Glomerular visceral epithelial cell (primary cell): ENCODE data around the gene ERFL.

Source experiments
- DNase-seq: peaks from one replicate; pipeline ENCODE4 v3.0.0-alpha.2; 2016; ENCODE audit errors: extremely low spot score

Gene ERFL

GRCh38 chr19:41928221-41928683 lies at the start of gene ERFL:
TSS of gene ERFL (minus strand) at chr19:41928449. CDS start at chr19:41912919, 15,530 bp downstream.
- DNase-seq: peak; percentile 50

GRCh38 chr19:41977916-41978315 lies 49.7 kb upstream of the ERFL start:
- no peak for DNase-seq

- DNase-seq: no peak
Measured at GRCh38 chr19:41974652-41975051, 46.4 kb upstream of the ERFL start.

DNA sequence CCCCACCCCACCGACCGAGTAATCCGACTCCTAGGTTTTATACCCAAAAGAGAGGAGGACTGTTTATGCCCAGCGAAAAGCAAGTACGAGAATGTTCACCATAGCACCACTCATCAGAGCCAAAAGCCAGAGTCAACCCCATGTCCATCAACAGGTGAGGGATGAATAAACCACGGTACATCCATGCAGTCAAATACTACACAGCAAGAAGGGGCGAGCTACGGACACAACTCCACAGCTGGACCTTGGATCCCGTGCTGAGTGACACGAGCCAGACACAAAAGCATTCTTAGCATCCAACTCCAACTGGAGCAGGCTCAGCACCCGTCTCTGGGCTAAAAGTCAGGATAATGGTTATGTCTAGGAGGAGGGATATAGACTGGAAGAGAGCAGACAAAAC lies 43.1 kb upstream of the ERFL start:
- DNase-seq: no peak

GRCh38 chr19:41969772-41970458 lies 41.7 kb upstream of the ERFL start:
- no peak for DNase-seq

DNA sequence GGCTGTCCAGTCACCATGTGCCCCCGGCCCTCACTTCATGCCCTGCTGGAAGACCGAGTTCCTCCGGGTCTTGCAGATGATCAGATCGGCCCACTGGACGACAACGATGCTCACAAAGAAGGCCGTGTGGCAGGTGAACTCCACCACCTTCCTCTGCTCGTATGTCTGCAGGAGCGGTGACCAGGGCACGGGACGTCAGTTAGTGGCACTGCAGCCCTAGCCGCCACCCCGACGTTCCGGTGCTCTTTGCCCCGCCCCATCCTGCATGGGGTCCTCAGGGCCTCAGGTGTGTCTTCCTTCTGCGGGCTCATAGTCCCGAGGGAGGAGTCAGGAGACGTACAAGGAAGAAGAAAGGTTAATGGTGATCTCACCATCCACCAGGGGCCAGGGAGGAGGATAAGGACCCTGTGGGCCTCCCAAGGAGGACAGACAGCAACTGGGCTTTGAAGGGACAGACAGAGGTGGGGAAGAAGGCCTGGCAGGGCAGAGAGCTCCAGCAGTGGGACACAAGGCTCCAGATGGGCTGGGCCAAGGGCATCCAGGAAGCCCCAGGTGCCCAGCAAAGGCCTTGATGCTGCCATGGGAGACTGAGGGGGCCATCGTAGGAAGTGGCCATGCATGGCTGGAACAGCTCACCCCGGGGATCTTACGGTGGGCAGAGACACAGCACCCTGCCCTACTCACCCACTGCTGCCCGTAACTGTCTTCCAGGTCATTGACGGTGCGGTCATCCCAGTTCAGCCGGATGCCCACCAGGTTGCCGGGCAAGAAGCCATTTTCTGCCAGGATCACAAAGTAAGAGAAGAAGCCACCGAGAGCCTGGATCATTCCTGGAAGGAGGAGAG lies 40.7 kb upstream of the ERFL start:
- DNase-seq: no peak

GRCh38 chr19:41967054-41967783 lies 39.0 kb upstream of the ERFL start:
- no peak for DNase-seq

DNA sequence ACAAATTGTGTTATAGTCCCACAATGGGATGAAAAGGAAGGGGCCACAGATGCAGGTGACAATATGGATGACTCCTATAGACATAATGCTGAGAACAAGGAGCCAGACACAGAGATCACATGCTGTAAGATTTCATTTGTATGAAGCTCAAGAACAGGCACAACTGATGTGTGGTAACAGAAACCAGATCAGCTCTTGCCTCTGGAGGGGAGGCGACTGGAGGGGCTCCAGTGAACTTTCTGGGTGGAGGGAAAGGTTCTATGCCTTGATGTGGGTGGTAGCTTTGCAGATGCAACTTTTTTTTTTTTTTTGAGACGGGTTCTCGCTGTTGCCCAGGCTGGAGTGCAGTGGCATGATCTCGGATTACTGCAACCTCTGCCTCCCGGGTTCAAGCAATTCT lies 36.9 kb upstream of the ERFL start:
- DNase-seq: no peak

DNA sequence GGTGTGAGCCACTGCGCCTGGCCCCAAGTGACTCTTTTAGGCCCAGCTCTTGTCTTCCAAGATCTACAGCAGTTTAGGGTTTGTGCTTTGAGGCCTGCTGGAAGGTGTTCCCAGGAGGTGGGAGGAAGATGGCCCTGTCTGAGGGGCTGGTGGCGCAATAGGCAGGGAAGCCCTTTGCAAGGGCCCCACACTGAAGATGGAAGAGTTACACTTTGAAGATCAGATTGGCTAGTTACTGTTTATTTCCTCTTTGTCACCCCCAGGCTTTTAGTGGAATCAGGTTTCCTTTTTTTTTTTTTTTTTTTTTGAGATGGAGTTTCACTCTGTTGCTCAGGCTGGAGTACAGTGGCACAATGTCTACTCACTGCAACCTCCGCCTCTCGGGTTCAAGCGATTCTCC lies 32.7 kb upstream of the ERFL start:
- DNase-seq: no peak

DNA sequence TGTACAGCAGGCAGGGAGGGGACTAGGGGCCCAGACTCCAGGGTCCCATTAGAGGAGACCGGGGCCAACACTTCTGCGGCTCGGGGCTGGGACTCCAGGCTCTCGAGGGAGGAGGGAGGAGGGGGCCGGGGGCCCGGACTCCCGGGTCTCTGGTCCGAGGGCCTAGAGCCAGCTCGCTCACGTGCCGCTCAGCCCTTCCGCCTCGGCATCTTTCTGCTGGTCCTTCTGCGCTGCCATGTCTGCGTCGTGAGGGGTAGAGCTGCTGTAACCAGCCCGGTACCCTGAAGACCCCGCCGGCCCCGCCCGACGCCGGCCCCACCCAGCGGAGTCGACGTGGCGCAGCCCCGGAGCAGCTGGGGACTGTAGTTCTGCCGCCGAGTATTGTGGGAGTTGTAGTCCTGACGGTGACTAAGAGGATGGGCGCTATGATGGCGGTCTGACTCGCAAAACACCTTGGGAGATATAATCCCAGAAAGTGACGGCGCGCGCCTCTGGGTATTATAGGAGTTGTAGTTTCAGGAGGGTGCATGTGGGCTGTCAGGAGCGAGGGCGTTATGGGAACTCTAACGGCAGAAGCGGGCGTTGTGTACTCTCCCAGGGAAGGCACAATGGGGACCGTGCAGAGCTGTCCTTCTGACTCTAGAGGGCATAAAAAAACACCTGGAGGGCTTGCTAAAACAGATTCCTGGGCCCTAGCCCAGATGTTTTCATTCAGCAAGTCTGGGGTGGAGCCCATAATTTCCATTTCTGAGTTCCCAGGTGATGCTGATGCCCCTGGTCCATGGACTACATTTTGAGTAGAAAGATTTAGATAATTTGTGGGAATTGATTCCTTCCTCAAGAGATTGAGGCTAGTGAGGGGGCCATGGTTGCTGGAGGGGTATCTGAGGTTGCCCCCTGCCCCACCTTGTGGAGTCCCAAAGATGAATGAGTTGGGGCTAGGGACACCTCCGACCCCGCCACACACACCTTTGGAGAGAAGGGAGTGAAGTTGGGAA lies 31.1 kb upstream of the ERFL start, which contains the start of gene RABAC1:
Gene RABAC1, minus strand, starts transcription at position 266 of the 998 bp plus-strand sequence. Its CDS starts 29 bp downstream, at position 237.
- peak; percentile 90 for DNase-seq

DNA sequence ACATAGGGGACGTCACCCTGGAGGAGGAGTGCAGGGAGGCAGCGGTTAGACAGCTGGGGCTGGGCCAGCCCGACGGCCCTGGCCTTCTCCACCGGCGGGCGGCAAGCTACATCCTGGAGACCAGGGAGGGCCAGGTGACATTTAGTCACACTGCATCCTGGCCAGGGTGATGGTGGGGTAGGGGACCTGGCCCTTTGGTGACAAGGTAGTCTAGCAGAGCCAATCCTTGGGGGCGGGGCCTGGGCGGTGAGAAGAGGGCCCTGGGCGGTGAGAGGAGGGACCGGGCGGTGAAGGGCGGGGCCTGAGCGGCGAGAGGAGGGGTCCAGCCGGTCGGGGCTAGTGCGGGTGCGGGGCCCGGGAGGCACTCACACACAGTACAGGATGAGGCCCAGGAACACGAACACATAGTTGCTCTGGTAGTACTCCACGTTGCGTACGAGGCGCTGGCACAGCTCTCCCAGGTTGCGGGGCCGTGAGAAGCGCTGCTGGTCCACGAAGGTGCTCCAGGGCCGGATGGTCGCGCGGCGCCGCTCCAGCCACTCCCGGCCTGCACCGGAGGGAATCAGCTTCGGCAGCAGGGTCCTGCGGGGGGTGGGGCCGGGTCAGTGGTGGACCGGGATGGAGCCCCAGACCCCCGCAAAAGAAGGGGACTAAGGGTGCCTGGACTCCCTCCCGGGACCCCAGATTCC lies 30.3 kb upstream of the ERFL start:
- peak; percentile 69 for DNase-seq

DNA sequence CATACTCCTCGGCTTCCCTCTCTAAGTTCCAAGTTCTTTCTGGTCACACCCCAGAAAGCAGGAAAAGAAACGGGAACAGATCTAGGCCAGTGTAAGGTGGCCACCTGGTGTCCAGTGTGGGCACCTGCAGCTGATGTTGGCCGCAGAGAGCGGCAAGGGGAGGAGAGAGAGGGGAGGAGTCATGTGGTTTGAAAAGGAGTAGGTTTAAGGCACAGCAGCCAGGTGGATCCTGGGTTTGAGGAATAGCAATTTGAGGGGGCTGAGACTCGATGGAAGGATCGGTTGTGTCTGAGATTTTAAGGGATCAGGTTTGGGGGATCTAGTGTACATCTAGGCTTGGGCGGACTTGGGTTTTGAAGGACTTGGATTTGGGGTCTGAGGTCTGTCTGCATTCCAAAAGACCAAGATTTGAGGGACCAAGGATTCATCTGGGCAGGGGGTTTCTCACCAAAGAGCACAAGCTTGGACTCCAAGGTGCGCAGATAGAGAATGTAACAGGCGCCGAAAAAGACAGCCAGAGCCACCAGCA lies 29.7 kb upstream of the ERFL start:
- peak; percentile 90 for DNase-seq

DNA sequence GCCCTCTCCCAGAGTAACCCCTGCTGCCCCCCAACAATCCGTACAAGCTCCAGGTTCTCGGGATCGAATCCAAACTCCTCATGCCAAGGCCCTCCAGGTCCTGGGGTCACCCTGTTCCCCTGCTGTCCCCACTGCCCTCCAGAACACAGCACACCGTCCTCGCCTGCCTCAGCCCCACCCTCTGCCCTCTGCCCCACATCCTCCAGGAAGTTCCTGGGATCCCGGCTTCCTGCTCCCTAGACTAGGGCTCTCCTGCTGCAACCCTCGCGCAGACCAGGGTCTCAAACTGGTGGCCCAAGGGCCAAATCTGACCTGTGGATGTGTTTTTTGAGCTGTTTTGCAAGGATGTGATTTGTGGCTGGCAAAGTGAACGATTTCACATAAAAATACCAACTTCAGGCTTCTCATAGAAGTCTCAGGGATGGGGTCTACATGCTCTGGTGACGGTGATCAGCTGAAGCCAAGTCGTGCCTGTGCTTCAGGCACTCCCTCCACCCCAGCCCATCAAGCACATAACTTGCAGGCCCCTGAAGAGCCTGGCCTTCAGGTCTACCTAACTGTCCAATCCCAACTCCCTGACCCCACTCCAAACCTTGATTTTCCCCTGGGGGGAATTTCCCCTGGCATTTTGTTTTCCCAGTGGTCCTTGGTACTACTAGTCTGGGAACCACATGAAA lies 29.1 kb upstream of the ERFL start:
- DNase-seq: no peak

- no peak for DNase-seq
Measured at GRCh38 chr19:41956621-41957020, 28.4 kb upstream of the ERFL start.

GRCh38 chr19:41955521-41955920 lies 27.3 kb upstream of the ERFL start:
- DNase-seq: no peak

DNA sequence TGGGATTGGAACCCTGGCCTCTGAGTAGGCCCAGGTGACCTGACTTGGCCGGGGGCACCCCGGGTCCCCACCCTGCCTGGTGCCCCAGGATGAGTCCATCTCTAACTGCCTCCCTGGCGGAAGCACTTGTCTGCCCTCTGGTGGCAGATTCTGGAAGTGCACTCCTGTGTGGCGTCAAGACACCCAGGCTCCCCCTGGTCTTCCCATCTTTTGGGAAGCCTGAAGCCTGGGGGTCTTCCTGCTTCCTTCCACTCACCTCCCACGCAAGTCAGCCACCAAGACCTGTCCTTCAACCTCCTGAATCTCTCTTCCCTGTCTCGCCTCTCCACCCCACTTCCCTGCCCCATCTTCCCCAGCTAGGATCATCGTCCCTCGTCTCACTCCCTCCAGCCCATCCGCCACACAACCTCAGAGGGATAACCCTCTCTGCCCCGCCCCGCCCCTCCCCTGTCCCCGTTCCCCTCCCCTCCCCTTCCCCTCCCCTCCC lies 23.5 kb upstream of the ERFL start:
- DNase-seq: peak; percentile 76

- DNase-seq: no peak
Measured at GRCh38 chr19:41947091-41947490, 18.8 kb upstream of the ERFL start.

DNA sequence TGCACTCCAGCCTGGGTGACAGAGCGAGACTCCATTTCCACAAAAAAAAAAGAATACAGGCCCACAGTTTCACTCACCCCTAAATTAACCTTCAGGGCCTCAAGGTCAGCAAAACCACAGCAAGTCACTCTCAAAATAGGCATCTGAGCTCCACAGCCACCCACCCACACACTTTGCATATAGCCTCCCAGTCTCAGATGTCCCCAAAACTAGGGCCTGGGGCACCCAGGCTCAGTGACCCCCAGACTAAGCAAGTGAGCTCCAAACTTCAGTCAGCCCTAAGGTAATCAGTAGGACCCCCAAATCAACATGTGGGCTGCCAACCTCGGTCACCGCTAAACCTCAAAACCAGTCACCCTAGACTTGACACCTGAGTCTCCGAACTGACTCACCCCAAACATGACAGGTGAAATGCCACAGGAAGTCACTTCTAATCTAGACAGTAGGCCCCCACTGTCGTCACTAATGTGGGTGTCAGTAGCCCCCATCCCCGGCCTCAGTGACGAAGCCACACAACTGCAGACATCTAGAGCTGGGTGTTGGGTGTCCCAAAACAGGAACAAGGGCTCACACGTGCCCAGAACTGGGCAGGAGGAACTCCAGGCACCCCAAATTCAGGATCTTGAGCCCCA lies 17.0 kb upstream of the ERFL start:
- no peak for DNase-seq

- DNase-seq: no peak
Measured at GRCh38 chr19:41944336-41944735, 16.1 kb upstream of the ERFL start.
